ENCODE data around the gene KRT36.

DNA sequence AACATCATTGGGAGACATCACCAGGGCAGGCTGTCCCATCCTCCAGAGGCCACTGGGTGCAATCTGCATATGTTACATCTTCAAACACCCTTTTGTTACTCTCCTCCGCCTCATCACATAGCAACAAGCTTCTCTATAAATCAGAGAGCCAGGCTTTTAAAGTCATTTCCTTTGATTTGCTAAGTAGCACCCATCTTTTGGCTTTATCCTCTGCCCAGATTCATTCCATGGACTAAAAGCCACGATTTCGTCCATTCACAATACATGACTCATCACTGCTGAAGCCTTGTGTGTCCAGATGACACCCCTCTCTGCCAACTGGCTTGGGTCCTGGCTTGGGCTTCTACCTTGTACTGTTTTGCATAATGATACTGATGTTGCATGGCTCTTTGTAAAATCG is 47.0 kb downstream of the KRT36 start:
- TF ChIP-seq, protein P1, sequence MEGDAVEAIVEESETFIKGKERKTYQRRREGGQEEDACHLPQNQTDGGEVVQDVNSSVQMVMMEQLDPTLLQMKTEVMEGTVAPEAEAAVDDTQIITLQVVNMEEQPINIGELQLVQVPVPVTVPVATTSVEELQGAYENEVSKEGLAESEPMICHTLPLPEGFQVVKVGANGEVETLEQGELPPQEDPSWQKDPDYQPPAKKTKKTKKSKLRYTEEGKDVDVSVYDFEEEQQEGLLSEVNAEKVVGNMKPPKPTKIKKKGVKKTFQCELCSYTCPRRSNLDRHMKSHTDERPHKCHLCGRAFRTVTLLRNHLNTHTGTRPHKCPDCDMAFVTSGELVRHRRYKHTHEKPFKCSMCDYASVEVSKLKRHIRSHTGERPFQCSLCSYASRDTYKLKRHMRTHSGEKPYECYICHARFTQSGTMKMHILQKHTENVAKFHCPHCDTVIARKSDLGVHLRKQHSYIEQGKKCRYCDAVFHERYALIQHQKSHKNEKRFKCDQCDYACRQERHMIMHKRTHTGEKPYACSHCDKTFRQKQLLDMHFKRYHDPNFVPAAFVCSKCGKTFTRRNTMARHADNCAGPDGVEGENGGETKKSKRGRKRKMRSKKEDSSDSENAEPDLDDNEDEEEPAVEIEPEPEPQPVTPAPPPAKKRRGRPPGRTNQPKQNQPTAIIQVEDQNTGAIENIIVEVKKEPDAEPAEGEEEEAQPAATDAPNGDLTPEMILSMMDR (IDR thresholded peaks at IDR 0.05), result no peak
- no peak for TF ChIP-seq EZH2 (IDR thresholded peaks at IDR 0.05; ENCODE audit: borderline replicate concordance, insufficient read depth, low read depth, low read length, poor library complexity, severe bottlenecking)
